HK-2 (cell line): ENCODE data around the gene TCF12.

ENCODE experiments used
- DNase-seq: peaks from one replicate; pipeline ENCODE4 v3.0.0-alpha.2; 2018; ENCODE audit not compliant: unreplicated experiment

Gene TCF12

DNA sequence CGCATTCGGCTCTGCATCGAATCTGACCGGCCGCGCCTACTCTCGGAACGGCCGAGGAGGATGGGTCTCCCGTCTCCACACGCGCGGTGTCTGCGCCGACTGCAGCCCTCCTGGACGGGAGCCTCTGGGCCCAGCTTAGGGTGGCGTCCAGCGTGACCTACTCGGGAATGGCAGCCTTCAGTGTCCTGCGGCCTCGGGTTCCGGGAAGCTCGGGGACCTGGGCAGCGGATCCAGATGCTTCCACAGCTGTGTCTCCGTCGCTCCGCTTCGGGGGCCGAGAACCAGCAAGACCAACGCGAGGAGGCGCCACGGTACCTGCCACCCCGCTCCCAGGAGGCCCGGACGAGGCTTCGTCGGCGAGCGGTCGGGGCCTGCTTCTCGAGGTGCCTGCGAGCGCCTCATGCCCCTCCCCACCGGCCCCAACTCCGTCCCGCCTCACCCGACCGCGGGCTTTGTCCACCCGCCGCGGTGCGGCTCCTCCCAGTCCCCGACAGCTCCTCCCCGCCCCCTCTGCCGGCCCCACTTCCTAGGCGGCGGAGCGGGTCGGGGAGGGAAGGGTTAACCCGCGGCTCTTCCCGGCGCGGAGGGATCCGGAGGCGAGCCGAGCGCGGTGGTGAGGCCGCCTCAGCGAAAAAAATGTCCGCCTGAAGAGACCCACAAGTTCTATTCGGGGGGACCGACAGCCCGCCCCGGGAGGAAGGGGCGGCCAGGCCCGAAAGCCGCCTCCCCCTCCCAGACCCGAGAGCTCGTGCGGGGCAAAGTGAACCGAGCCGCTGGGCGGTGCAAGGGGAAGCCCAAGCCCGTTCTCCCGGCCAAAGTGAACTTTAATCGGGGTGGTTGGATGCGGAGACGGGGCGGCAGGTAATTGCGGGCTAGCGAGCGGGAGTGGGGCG lies at the start of gene TCF12:
Gene TCF12 (plus strand): TSS at position 599 of the 893 bp plus-strand sequence. CDS start 1,270 bp downstream, outside the sequence.
- DNase-seq: peak; percentile 91

DNA sequence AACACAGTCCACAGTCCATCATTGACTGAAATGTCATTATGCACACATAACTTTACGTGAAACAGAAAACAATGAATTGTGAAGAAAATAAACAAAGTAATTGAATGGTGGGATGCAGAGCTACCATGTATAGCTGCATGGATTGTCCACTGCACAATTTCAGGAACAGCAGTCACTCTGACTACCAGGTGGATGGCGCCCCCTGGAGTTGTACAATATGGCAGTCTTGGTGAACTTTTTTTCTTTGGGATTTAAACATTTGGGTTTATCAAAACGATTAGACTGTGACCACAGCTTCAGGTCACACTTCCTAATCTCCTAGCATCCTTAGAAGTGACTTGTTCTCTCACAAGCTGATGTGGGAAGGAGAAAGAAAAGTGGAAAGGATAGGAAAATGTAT lies 48.9 kb upstream of the TCF12 start:
- DNase-seq: peak; percentile 32

DNA sequence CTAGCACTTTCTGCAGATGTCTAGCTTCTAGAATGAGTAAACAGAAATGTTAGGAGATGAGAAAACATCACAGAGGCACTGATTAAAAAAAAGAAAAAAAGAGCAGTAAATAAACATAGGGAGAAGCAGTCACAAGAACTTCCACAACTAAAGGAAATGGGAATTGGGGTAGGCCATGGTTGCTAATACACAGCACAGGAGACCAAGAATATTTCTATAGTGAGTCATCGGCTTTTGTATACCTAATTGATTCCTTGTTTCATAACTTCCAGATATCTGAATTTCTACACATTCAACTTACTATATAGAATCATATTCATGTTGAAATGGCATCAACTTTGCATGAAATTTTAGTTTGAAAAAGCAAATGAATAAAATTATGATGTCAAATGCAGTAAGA lies 47.3 kb upstream of the TCF12 start:
- no peak for DNase-seq

DNA sequence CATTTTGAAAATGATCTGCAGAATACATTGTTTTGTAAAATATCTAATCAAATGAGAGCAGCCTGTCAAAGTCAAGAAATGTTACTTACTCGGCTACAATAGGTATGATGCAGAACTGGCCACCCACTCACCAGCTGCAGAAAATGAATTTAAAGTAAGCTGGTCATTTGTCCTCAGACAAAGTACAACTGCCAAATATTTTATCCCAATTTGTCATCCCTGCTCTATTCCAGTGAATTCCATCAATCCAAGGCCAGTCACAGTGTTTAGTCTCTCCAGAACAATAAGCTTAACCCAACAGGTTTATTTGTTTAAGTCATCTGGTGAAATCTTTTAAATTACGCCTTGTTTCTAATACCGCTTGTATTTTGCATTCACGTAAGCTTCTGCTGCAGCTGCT lies 46.6 kb upstream of the TCF12 start:
- DNase-seq: no peak

DNA sequence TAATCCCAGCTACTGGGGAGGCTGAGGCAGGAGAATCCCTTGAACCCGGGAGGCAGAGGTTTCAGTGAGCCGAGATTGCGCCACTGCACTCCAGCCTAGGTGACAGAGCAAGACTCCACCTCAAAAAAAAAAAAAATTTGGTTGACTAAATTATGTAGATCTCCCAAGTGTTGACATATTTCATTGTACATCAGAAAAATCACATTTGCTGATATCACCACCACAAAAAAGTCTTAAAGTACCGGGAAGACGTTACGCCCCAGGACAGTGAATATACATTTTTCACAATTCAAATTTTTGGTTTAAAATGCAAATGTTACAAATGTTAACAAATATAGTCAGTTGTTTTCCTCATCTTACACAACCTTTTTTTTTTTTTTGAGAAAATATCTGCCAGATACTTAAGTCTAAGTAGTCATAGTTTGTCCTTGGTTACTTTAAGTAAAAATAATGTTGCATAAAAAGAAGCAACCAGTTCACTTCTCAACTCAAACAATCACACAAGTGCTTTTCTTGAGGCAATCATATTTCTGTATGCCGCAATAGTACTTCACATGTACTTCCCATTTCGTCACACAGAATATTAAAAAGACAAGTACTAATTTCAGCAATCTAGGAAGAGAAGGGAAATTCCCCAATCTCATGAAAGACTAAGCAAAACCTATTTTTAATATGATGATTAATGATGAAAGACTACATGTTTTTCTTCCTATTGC lies 41.0 kb upstream of the TCF12 start:
- no peak for DNase-seq

DNA sequence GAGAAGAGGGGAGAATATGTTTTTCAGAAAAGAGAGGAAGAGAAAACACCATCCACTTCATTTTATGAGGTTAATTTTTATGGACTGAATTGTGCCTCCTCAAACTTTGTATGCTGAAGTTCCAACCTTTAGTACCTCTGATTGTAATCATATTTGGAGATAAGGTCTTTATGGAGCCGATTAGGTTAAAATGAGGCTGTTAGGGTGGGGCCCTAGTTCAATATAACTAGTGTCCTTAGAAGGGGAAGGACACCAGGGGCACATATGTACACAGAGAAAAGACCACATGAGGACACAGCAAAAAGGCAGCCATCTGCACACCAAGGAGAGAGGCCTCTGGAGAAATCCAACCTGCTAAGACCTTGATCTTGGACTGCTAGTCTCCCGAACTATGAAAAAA lies 38.9 kb upstream of the TCF12 start:
- DNase-seq: no peak

DNA sequence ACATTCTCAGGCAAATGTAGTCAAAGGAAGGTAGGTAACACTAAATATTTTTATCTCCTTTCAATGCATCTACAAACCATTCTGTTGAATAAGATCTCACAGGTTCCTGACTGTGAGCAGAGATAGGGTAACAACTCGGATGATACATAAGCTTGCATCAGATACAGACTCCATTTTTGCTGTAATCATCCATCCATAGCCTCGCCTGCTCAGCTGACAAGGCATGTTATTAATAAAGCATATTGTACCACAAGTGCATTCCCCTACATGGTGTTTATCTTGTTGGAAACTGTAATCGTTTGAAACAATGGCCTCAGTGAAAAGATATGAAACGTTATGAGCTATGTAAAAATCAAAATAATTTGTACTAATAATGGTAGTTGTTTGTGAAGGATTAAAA lies 35.4 kb upstream of the TCF12 start:
- DNase-seq: no peak

DNA sequence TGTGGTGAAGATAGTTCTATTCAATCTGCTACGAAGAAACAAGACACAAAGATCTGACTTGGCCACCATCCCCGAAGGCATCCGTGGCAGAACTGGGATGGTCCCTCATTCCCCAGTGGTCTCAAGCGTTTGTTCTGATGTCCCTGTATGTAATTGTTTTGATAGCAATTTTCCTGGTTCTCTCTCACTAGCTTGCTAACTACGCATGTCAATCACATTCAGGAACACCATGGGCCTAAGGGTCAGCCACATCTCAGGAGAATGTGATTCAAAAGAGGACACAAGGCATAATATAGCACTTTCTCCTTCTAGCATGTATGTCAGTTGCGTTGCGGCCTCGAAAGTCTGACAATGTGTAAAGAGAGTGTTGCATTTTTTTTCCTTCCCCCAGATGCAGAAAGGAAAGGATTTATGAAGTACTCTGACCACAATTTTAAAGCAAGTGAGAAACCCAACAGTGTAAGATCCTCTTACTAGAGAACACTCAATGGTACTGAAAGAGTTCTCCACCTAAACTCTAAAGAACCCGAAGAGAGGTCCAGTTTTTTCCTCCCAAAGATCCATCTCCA lies 32.0 kb upstream of the TCF12 start:
- no peak for DNase-seq

DNA sequence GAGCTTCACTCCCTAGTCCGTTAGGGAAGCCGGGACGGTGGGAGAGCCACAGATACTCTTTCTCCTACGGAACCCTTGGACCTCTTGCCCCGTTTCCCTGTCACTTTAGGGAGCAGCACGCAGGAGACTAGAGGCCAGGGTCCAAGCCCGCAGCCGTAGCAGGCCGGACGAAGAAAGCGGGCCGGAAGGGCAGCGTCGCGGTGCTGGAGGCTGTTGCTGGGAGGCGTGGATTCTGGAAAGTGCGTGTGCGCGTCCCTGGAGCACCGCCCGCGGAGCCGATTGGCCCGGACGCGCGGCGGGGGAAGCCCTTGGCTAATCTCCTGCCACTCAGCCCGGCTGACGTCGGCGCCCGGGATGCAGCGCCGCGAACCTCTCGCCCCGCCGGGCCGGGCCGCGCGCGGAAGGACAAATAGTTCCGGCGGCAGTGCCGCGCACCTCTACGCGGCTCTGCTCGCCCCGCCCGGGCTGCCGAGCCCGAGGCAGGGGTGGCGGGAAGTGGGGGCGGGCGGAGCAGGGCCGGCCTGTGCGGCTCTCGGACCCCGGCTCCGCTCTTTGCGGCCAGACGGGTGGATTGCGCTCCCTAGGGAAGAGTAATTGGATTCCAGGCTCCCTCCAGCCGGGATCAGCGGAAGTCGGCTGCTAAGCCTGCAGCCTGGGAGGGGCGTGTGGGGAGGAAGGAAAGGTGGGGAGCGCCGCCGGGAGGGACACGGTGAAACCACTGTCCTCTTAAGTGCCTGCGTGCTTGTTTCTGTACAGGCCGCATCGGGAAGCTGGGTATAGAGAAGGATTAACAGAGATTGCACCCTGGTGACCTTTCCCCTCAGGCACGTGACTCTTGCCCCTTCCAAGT lies 31.3 kb upstream of the TCF12 start:
- peak; percentile 85 for DNase-seq

DNA sequence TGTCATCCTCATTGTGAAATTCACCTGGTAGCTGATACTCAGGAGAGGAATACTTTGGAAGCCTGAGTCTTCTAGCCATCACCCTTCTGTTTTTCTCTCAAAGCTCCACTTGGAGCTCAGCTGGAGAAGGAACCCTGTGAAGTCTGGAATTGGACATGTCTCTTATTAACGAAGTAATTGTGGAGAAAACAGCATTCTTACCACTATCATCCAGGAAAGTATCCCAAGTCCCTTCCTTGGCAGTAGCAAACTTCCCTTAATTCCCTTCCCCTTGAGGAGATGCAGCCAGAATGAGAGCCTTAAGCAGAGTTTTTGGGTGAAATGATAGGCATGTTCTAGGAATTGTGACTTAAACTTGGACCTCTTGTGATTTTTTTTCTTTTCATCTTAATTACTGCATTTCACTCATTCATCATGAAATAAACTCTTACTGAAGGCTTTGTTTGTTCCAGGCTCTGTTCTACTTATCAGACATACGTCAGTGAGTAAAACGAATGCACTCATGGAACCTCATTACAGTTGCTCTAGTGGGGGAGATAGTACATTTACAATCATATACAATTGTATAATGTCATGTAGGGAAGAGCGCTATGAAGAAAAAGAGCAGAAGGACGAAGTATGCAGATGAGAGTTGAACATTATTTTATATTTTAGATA lies 30.5 kb upstream of the TCF12 start:
- no peak for DNase-seq

DNA sequence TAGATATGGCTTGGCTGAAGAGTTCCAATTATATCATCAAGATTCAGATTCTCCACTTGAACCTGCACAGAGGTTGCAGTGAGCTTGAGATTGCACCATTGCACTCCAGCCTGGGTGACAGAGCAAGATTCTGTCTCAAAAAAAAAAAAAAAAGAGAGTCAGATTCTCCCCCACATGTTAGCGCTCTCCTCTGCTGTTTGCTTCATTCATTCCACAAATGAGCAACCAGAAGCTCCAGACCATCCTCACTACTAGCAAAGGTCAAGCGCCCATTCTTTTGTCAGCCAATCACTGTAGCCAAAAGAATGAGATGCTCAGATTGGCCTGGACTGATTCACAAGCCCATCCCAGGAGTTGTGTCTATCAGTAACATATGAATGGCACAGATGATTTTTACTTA lies 28.4 kb upstream of the TCF12 start:
- DNase-seq: no peak

DNA sequence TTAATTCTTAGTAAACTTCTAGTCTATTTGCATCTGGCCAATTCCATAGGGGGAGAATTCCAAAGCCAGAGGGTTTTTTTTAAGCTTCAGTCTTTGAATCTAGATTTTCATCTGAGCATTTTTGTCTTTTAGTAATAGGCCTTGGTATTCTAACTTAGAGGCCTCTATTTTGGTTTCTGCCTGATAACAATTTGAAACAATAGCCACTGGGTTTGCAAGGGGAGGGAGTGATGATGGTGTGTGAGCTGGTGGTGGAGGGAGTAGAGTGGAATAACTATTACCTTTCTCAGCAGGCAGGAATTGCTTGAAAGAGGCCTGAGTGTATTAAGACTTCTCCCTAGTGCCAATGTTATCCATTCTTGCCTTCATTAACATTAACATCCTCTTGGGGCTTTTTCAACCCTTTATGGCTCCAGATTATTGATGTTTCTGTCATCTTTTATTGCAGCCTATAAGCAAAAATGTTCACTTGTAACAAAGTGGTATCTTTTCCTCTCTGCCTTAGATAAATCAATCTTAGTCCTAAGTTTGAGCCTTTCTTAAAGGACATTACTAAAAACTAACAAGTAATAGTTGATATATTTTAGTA lies 26.5 kb upstream of the TCF12 start:
- no peak for DNase-seq

DNA sequence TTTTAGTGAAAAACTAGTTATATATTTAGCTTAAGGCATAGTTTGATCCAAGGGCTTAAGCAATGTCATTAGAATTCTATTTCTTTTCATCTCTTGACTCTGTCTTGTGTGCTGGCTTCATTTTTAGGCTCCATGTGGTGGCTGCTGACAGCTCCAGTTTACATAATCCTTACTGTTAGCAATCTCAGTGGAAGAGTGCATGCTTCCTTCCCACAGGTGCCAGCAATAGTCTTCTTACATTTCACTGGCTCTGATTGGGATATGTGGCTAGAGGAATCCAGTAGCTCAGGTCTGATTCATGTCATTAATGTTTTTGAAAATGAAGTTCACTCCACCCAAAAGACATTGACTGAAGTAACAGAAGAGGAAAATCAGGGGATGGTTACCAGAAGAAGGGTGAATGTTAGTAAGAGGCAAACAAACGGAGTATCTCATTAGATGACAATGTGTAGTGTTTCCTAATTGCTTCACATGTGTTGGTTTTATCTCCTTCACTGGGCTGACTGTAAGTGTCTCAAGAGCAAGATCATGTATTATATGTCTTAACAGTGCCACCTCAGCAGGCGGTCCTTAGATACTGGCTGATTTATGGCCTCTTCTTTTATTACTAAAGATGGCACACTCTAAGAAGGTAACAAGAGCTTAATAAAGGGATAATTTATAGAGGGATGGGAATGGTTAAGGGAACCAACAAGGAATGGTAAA lies 25.6 kb upstream of the TCF12 start:
- DNase-seq: no peak

DNA sequence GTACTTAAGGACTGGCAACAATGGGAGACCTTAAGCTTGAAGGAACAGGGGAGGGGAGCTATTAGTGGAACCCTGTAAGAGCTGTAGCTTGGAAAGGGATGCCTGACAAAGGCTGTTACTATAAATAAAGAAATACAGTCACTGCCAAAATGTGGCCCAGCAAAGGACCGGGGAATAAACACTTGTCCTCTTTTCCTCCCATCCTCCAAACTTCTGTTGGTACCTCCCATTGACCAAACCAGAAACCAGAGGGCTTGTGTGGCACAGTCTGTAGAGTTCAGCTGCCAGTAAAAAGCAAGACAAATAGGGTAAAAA lies 25.1 kb upstream of the TCF12 start:
- no peak for DNase-seq

DNA sequence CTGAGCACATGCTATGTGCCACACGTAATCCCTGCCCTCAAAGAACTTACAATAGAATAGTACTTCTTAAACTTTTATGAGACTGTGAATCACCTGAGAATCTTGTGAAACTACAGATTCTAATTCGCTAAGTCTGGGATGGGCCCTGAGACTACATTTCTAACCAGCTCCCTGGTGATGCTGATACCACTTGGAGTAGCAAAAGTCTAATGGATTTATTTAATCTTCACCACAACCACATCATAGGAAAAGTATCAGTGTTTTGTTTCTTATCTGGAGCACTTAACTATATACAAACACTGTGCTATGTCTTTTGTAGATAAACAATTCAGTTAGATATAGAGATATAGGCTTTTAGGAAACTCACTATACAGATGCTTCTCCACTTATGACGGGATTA lies 23.8 kb upstream of the TCF12 start:
- DNase-seq: no peak

DNA sequence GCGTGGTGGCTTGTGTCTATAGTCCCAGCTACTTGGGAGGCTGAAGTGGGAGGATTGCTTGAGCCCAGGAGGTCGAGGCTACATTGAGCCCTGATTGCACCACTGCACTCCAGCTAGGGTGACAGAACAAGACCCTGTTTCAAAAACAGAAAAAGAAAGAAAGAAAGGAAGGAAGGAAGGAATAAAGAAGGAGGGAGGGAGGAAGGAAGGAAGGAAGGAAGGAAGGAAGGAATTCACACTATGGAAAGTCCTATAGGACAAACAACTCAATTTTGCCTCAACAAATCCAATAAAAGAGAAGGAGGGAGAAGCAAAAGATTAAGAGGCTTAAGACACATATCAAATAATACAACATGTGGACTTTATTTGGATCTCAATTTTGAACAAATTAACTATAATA lies 16.5 kb upstream of the TCF12 start:
- DNase-seq: no peak

DNA sequence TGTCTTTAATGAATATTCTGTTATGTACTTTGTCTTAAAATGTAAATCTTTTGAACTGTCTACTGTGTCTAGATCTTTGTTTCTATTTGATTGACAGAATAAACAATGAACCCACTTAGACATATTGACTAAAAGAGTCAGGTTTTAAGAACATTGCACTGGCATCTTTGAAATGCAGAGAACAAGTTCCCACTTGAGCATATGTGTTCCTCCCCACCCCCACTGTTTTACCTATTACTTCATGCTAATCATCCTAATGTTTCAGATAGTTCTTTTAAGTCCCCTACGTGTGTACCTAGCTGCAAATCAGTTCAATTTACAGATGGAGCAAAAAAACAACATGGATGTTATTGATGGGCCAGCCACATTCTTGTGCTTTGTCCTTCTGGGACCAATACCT lies 11.7 kb upstream of the TCF12 start:
- DNase-seq: no peak

DNA sequence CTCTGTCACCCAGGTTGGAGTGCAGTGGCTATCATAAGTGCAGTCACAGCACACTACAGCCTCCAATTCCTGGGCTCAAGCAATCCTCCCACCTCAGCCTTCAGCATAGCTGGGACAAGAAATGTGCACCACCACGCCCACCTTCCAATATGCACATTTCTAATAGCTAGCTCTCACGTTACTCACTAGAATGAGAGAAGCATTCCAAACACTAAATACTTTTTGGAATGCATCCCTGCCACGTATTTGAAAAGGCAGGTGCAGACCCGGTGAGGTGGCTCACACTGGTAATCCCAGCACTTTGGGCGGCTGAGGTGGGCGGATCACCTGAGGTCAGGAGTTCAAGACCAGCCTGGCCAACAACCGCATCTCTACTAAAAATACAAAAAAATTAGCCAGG lies 7.6 kb upstream of the TCF12 start:
- no peak for DNase-seq

DNA sequence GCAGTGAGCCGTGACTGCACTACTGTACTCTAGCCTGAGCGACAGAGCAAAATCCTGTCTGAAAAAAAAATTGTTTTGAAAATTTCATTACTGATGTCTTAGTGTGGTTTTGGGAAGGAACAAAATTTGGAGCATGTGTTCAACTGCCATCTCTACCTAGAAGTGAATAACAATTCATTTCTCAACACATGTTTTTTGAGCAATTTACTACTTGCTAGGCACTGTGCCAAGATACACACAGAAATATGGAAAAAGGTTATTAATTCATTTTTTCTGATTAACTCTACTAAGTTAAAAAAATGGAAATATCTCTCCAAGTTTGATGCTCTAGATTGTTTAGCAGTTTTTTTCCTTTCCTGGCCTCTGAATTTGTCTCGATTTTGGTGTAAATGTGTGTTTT lies 5.2 kb upstream of the TCF12 start:
- DNase-seq: no peak

DNA sequence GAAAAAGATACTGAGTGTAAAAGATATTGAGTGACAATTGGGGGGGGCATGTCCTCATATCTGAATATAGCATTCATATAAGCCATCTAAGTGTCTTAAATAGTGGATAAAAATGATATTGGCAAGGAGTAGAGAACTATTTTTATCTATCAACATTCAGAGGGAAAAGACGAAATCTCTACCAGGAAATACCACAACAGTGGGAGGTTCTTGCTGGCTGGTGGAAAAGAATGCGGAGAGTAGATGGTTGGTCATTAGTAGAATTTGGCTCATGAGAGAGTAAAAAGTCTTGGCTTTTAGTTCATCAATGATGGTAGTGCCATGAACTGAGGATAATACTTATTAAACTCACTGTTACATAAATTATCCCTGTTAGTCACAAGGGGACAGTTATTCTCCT lies 4.8 kb upstream of the TCF12 start:
- no peak for DNase-seq

DNA sequence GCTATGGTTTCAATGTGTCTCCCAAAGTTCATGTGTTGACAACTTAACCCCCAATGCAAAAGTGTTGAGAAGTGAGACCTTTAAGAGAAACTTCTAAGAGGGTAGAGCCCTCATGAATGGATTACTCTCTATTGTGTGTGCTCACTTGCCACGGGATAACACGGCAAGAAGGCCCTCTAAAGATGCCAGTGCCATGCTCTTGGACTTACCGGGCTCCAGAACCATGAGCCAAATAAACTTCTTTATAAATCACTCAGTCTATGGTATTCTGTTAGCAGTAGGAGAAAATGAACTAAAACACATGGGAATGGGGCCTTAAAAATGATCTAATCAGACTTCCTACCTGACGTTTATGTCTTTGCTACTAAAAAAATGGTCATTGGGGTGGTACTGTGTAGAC lies 2.6 kb upstream of the TCF12 start:
- no peak for DNase-seq
